NCI-H146 treated with DMSO at 0.1 percent for 48 hours (cell line): Measurements from ENCODE around the gene ARSI.
"Not testable (repeated sequence)": the region's sequence is repeated elsewhere in the genome, so short reads cannot be mapped to it uniquely, and the experiment has no call there.

Experiments
- DNase-seq: peaks from one replicate; lab custom pipeline; 2025; ENCODE audit not compliant: unreplicated experiment; lab: John Stamatoyannopoulos, UW

The ARSI gene

DNA sequence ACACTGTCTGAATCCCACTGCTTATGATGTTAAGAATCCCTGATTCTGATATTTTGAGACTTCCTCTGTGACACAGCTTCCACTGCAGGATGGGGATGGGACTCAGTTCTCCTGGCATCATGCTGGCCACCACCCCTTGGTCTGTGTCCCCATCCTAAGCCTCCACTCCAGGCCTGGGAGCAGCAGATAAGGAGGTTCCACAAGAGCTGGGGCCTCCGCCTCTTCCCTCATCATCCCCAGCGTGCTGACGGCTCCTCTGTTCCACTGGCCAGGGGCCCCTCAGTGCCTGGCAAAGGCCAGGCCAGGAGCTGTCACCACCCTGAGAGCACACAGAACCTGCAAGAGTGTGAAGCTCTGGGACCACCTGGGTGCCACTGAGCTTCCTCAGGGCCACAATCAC lies 53.8 kb downstream of the ARSI start:
- DNase-seq = no peak

DNA sequence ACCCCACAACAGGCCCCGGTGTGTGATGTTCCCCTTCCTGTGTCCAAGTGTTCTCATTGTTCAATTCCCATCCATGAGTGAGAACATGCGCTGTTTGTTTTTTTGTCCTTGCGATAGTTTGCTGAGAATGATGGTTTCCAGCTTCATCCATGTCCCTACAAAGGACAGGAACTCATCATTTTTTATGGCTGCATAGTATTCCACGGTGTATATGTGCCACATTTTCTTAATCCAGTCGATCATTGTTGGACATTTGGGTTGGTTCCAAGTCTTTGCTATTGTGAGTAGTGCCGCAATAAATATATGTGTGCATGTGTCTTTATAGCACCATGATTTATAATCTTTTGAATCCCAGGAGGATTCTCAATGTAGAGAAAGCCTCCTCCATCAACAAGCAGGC lies 54.2 kb downstream of the ARSI start:
- DNase-seq = not testable (repeated sequence)

DNA sequence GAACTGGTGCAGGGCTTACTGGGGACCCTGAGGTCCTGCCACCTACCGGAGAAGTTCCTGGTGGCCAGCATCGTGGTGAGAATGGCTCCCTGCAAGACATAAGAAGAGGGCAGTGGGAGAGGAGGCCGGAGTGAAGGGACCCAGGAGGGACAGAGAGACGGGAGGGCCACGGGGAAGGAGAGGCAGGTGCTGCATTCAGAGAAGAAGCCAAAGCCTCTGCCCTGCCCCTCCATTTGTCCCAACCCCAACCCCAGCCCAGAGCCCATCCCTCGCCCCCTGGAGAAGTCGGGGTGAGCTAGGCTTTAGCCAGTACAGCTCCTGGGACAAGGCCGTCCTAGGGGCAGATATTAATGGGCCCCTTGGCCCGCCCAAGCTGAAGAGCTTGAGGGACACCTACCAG lies 55.0 kb downstream of the ARSI start:
- no peak for DNase-seq

- DNase-seq = no peak
These were observed 55.9 kb downstream of the ARSI start for GRCh38 chr5:150246835-150247234.

GRCh38 chr5:150246429-150246828 lies 56.3 kb downstream of the ARSI start:
- no peak for DNase-seq
